DLD1 (cell line): ENCODE measurements around the gene CDH4.

Experiments
- in situ Hi-C: cut with HindIII; loops from 2 replicates; pipeline ENCODE4 v1.10.0; 2017; ENCODE audit warnings: low sequenced_read_pairs

CDH4 gene

GRCh38 chr20:61571916-61572711 lies 320.1 kb downstream of the CDH4 start:
- in situ Hi-C loops = no loop called here

- in situ Hi-C loops = no loop called here
These were observed 320.7 kb downstream of the CDH4 start for GRCh38 chr20:61572789-61573188.

GRCh38 chr20:61573415-61574305 lies 321.6 kb downstream of the CDH4 start:
- in situ Hi-C loops = no loop called here

DNA sequence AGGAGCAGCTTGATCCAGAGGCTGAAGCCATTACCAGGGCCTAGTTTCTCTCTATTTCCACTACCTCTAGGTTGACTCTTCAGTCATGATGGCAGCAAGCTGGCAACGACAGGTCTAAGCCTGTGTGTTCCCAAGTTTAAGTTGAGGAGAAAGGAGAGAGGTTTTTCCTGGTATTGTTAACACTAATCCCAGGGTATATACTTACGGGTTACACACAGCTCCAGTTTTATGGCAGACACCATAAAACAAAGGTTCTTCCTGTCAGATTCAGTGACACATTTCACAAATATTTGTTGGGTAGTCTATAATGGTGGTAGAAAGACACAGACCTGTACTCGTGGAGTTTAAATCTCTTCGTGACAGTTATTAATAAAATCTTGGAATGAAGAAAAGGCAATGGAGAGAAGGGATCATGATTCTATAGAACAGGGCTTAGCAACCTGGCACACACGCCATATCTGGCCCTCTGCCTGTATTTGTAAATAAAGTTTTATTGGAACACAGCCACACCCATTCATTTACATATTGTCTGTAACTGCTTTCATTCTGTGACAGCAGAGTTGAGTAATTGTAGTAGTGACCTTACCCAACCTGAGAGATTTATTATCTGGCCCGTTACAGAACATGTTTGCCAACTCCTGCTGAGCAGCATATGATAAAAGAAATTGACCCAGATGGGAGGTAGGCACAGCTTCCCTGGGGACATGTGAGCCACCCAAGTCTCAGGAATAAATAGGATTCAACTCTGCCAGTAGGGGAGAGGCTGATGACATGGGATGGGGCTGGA lies 323.3 kb downstream of the CDH4 start:
- in situ Hi-C loops = no loop called here

DNA sequence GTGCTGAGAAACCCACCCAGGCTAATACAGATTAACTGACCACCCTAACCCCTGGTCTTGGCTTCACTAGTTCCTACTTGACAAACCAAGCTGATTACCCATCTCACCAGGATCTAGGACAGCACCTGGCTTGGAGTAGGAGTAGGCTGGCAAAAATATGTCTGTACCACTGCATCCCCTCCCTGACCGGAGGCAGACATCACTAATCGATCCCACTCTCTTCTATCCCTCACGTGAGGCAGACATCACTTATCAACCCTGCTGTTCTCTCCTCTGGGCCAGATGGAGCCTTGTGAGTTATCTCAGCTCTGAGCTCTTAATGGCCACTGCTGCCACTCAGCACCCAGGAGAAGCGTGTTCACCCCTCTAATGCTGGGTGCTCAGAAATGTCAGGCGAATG lies 324.3 kb downstream of the CDH4 start:
- in situ Hi-C loops = no loop called here

GRCh38 chr20:61577065-61577464 lies 325.0 kb downstream of the CDH4 start:
- in situ Hi-C loops = no loop called here

DNA sequence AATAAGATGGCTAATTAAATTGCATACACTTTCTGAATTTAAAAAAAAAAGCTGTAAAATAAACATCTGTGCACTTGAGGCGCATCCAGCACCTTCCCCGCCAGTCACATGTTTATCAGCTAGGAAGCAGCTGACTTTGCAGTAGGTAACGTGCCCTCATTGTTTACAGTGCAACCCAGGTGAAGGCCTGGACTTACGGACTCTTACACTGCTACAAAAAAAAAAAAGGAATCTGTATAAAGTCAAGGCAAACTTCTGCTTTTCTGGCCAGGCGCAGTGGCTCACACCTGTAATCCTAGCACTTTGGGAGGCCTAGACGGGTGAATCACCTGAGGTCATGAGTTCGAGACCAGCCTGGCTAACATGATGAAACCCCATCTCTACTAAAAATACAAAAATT lies 327.8 kb downstream of the CDH4 start:
- in situ Hi-C loops = no loop called here

- in situ Hi-C loops = no loop called here
These were observed 329.1 kb downstream of the CDH4 start for GRCh38 chr20:61580958-61581824.

- in situ Hi-C loops = no loop called here
These were observed 329.7 kb downstream of the CDH4 start for GRCh38 chr20:61581825-61582188.

- in situ Hi-C loops = no loop called here
These were observed 330.3 kb downstream of the CDH4 start for GRCh38 chr20:61582196-61582923.

DNA sequence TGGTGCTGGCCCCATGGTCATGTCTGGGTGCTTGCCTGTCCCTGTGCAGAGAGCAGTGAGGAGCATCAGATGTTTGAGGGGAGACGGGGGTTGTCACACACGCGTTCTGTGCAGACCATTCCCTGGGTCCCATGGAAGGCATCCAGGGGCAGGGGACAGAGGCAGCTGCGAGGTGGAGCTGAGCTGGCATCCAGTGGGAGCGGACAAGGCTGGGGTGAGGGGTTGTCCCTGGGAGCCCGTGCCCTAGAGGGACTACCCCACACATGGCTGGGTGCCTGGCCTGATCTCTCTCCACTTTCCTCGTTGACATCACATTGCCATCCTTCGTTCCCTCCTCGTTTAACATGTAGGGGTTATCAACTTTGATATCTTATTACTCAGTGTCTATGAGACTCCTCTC lies 331.3 kb downstream of the CDH4 start:
- in situ Hi-C loops = no loop called here

GRCh38 chr20:61584851-61585250 lies 332.8 kb downstream of the CDH4 start:
- in situ Hi-C loops = no loop called here

GRCh38 chr20:61585764-61586163 lies 333.7 kb downstream of the CDH4 start:
- in situ Hi-C loops = no loop called here

DNA sequence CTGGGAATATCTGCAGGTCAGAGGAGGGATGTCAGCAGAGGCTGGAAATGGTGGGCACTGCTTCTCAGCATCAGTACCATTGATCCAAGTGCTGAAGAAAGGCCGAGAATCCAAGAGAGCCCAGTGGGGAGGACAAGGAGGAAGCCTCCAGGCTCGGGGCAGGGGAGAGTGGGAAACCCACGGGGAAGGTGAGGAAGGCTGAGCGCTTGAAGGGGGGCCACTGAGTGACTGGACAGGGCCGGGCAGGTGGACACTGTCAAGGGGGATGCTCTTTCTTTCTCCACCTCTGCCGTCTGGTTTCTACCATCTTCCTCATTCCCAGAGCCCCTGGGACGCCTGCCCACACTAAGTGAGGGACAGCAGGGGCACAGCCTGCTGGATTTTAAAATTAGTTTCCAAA lies 335.0 kb downstream of the CDH4 start:
- in situ Hi-C loops = no loop called here

DNA sequence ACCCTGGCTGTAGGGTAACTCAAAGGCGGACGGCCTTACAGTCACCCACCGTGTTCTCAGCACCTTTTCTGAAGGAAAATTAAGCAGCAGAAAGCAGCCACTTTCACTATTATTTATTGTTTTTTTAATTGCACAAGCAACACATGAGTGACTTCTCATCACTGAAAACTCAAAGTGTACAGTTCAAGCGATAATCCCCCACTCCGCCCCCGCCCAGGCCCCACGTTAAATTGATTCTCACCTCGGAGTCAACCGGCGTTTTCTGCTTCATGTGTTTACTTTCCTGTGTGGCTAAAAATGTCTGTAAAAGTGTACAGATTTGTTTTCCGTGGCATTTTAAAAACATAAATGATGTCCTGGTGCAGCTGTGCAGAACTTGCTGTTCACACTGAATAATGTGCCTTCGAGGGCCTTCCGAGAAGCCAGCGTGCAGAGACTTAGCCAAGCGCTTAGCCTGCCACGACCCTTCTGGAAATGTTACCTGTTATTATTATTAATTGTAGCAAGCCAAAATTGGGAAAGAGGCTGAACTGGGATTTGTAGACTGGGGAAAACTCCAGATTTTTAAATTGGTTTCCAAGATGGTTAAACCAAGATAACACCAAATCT lies 335.7 kb downstream of the CDH4 start:
- in situ Hi-C loops = no loop called here

DNA sequence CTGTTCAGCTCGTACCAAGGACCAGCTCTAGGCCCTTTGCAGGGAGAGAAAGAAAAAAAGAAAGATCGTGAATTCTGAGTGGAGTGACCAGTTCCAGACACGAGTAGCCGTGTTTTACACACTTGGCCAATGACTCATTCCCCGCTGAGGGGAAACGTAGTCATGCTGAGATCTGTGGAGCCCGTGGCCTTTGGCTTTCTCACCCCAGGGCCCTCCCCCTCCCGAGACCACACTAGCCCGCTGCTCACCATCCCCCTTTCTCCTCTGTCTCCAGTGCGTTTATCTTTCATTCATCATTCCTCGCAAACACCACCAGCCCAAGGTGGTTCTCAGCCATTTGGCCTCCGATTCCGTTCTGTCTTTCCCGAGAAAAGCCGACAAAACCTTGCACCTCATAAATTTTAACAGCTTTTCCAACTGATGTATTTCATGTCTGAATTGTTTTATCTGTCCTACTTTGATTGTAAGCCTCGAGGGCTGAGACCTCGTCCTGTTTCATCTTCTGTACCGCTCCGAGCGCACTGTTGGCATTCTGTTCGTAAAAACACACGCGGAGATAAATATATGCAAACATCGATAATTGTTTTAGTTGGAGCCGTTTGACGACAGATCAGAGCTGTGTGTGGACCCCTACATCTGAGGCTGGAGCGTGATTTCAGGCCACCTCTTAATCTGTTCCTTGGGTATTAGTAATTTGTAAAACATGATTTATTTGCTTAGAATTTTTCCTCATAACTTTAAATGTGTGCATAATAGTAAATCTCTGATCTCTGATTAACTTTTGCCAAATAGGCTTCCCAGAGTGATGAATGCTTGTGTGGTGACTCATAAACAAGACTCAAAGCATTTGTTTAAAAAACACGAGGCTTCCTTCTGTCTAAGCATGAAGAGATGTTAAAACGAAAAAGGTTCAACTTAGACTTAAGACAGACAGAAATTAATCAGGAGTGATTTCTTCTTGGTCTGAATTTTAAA lies 336.6 kb downstream of the CDH4 start:
- in situ Hi-C loops = no loop called here

DNA sequence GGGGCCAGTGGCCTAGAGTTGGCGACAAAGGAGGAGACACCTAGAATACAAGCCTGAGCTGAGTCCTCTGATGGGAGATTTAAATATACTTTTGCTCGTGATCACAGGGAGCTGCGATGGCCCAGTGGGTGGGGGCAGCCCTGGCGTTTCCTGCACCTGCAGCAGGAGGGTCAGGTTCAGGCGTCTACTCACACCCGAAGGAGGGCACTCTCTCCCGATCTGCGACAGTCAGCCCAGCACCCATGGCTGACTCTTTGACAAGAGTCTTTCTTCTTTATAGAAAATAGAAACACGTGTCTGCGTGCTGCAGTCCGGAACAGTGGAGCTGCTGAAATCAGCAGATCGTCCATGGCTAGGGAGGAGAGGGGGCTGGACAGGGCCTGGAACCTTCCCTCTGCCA lies 338.2 kb downstream of the CDH4 start:
- in situ Hi-C loops = no loop called here

DNA sequence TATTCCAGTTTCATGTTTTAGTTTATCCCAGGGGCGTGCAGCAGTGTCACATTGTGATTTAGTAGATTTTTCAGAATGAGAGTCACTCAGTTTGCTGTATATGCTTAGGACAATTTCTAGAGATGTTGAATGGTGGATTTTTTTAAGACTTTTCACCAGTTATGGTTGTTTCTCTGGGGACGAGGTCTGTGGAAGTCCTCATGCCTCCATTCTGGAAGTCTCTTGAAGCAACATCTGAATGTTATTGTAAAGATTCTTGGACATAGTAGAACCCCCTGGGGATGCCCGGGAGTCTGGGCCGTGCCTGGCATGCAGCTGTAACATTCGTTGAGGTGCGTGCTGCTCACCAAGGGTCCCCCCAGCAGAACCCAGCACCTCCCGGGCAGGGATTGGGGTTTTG lies 341.5 kb downstream of the CDH4 start:
- in situ Hi-C loops = no loop called here
